HuH-7.5 (cell line): ENCODE results near the gene GOLGA6A.
"Not testable (repeated sequence)": the region's sequence is repeated elsewhere in the genome, so short reads cannot be mapped to it uniquely, and the experiment has no call there.

Experiments
- DNase-seq: peaks from one replicate; pipeline ENCODE4 v3.0.0; 2011; ENCODE audit warnings: low spot score

The GOLGA6A gene

GRCh38 chr15:74052271-74053260 is 29.8 kb downstream of the GOLGA6A start:
- not testable (repeated sequence) for DNase-seq

GRCh38 chr15:74050556-74051234 is 31.7 kb downstream of the GOLGA6A start:
- DNase-seq, result no peak

- no peak for DNase-seq
Measured at GRCh38 chr15:74050127-74050526, 32.2 kb downstream of the GOLGA6A start.

- no peak for DNase-seq
Measured at GRCh38 chr15:74046275-74046674, 36.1 kb downstream of the GOLGA6A start.

- DNase-seq, result no peak
Measured at GRCh38 chr15:74045636-74046274, 36.6 kb downstream of the GOLGA6A start.

- no peak for DNase-seq
Measured at GRCh38 chr15:74045184-74045583, 37.2 kb downstream of the GOLGA6A start.

- no peak for DNase-seq
Measured at GRCh38 chr15:74044267-74045110, 37.9 kb downstream of the GOLGA6A start.

- DNase-seq, result no peak
Measured at GRCh38 chr15:74043425-74044266, 38.7 kb downstream of the GOLGA6A start.

GRCh38 chr15:74042603-74043424 is 39.5 kb downstream of the GOLGA6A start:
- no peak for DNase-seq

GRCh38 chr15:74041777-74042435 is 40.4 kb downstream of the GOLGA6A start:
- DNase-seq, result no peak

GRCh38 chr15:74041311-74041756 is 41.0 kb downstream of the GOLGA6A start:
- no peak for DNase-seq

GRCh38 chr15:74040109-74040850 is 42.1 kb downstream of the GOLGA6A start:
- DNase-seq, result no peak

- DNase-seq, result no peak
Measured at GRCh38 chr15:74039656-74040010, 42.7 kb downstream of the GOLGA6A start.

GRCh38 chr15:74038707-74039655 is 43.4 kb downstream of the GOLGA6A start:
- no peak for DNase-seq

- DNase-seq, result no peak
Measured at GRCh38 chr15:74037171-74038117, 44.9 kb downstream of the GOLGA6A start.
